Erythroblast (primary cell): Measurements from ENCODE around the gene TAGLN.
"Not testable (repeated sequence)": the region's sequence is repeated elsewhere in the genome, so short reads cannot be mapped to it uniquely, and the experiment has no call there.

Source experiments
- GATA1 ChIP-seq: IDR thresholded peaks from 2 replicates; pipeline ENCODE4 v1.6.1; 2011; ENCODE audit warnings: low read depth, mild to moderate bottlenecking, control low read depth, low read length, moderate library complexity
- POLR2A ChIP-seq: IDR thresholded peaks from 2 replicates; pipeline ENCODE4 v1.6.1; 2011; ENCODE audit warnings: mild to moderate bottlenecking, low read length

DNA sequence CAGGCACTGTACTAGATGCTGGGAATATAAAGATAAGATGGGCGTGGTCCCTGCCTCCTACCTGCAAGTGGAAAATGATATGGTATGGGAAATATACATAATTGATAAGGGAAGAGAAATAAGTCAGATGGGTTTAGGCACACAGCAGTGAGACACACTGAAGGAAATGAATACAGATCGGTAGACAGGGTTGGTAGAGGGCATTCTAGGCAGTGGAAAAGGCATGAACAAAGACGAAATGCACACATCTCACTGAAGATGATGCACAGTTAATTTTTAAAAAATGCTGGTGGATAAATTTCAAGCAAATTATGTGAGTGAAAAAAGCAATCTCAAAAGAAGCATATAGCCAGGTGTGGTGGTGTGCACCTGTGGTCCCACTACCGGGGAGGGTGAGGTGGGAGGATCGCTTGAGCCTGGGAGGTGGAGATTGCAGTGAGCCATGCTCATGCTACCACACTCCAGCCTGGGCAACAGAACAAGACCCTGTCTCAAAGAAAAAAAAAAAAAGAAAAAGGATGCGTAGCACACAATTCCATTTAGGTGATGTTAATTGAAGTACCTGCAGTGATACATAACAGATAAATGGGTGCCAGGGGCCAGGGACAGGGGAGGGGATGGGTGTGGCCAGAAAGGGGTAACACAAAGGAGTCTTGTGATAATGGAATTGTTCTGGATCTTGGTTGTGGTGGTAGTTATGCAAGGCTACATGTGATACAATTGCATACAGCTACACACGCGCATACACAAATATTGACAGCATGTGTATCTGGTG, 10.4 kb downstream of the TAGLN start:
- not testable (repeated sequence) for TF ChIP-seq POLR2A, GATA1
